ENCODE results near the gene ARHGEF1. TPM values are rescaled to one million over a fixed set of nuclear protein-coding genes. Genes with fewer than 3 reads are reported as not detected.

The ARHGEF1 gene
- total RNA-seq, 1 donor from 2014 or later, result 25.0 TPM

DNA sequence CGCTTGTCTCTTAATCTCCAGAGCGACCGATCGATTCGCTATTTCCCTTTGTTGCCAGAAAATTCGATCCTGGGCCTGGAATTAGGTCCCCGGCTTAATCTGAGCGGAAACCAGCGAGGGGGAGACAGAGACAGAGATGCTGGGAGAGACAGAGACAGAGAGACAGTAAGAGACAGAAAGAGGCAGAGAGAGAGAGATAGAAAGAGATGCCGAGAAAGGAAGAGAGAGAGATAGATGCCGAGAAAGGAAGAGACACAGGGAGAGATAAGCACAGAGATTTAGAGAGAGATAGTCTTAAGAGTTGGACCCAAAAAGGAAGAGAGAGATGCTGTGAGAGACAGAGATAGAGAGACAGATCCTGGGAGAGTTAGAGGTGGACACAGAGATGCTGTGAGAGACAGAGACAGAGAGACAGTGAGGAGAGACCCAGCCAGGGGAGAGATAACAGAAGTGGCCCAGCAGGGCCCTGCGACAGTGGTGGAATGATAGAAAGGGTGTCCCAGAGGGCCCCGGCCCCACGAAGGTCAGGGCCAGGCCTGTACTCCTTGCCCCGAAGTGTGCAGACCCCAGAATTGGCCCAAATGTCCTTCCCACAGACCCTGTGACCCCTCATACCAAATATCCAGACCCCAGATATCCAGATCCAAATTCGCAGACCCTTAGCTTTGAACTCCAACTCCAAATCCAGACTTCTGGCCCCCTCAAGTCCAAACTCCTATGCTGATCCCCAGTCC is 43.9 kb downstream of the ARHGEF1 start:
- Histone ChIP-seq H3K27me3 (ENCODE audit: control insufficient read depth, insufficient read depth, low read length) (peaks cover 77% of the 10 kb centered on the region), H3K36me3 (ENCODE audit: control insufficient read depth, insufficient read depth, low read length) (no peaks in the 10 kb centered on the region), H3K4me3 (ENCODE audit: low read depth, low read length) (no peak overlapping the region)
- DNase-seq (ENCODE audit: low read depth) (no peak), FAIRE-seq (no peak)
- no peak for TF ChIP-seq CTCF (IDR thresholded peaks at IDR 0.05; ENCODE audit: insufficient read depth, low read length, severe bottlenecking)

DNA sequence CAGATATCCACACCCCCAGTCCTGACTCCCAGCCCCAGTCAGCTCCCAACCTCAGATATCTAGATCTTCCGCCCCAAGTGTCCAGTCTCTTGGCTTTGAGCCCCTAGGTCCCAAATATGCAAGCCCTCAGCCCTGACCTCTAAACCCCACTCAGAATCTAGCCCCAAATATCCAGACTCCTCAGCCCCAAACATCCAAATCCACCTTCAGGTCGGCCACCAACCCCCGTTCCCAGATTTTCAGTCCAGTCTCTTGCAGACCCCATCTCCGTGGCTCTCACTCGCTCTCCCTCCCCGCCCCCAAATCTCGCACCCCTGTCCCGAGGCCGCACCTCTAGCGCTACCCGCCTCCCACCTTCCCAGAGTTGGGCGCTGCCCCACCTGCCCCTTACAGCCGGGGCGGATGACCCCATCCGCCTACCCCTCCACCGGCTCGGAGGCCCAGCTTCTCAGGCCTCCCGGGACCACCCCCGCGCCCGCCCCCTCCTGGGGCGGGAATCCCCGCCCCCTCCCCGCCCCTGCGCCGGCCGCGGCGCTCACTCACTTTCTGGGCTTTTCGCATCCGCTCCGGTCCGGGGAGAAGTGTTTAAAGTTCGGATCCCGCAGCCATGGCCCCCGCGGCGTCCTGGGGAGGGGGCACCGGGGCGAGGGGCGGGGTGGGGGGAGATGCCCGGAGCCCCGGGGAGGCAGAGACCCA is 44.7 kb downstream of the ARHGEF1 start:
- DNase-seq (ENCODE audit: low read depth) (no peak), FAIRE-seq (no peak)
- peaks cover 80% of the 10 kb centered on the region for H3K27me3 ChIP-seq (ENCODE audit: control insufficient read depth, insufficient read depth, low read length)

DNA sequence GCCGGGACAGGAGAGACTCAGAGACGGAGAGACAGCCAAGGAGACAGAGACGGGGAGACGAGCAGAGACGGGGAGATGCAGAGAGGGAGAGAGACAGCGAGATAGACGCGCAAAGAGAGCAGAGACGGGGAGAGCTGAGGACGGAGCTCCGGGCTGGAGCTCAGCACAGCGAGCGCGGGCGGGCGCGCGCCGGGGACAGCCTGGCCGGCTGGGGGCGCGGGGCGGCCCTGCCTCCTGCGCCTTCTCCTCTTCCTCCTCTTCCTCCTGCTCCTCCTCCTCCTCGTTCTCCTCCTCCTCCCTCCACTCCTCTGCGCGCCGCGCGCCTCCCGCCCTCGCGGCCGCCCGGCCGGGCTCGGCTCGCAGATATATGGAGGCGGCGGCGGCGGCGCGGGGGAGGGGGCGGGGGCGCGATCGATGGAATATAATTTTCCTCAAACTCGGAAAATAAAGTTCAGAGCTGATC is 45.3 kb downstream of the ARHGEF1 start, which contains the start of gene ERFL:
TSS of gene ERFL (minus strand) at position 229 of the 463 bp plus-strand sequence. CDS start 15,530 bp downstream, outside the sequence.
- DNase-seq (ENCODE audit: low read depth) (no peak), FAIRE-seq (no peak)
- no peaks in the 10 kb centered on the region for H3K36me3 ChIP-seq (ENCODE audit: control insufficient read depth, insufficient read depth, low read length)
- H3K4me3 ChIP-seq (ENCODE audit: low read depth, low read length), result no peak within 1 kb of the TSS
- no peak for TF ChIP-seq CTCF (IDR thresholded peaks at IDR 0.05; ENCODE audit: insufficient read depth, low read length, severe bottlenecking)
- peaks cover 79% of the 10 kb centered on the region for H3K27me3 ChIP-seq (ENCODE audit: control insufficient read depth, insufficient read depth, low read length)

More for the DNA sequence above, 44.7 kb downstream of the ARHGEF1 start:
- Histone ChIP-seq H3K36me3 (ENCODE audit: control insufficient read depth, insufficient read depth, low read length) (no peaks in the 10 kb centered on the region), H3K4me3 (ENCODE audit: low read depth, low read length) (no peak overlapping the region)
- no peak for TF ChIP-seq CTCF (IDR thresholded peaks at IDR 0.05; ENCODE audit: insufficient read depth, low read length, severe bottlenecking)

DNA sequence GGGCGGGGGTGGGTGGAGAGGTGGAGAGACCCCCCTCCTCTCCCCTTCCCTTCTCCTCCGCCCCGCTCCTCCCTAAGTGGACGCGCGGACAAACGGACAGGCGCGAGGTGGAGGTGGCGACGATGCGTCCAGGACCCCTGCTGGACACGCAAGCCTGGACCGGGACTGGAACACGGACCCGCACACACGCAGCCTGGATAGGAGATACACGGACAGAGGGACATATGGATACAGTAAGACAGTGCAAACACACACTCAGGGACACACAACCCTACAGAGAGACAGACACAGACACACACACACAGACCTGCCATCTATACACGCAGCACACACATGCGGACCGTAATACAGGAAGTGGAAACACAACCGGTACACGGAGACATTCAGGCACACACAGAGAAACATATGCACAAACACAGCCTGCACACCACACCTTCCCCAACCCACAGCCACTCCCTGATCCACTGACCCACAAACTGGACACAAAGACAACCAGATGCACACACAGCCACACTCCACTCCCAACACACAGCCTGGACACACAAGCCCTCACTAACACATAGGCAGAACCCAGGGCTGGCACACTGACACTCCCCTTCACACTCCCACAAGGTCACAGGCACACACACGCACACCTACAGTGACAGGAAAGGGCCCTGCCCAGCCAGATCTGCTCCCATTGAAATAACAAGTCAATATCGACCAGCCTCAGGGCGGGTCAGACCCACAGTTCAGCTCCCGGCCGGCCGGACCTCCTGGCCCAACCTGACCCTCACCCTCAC is 46.0 kb downstream of the ARHGEF1 start:
- Histone ChIP-seq H3K27me3 (ENCODE audit: control insufficient read depth, insufficient read depth, low read length) (peaks cover 83% of the 10 kb centered on the region), H3K4me3 (ENCODE audit: low read depth, low read length) (no peak overlapping the region), H3K36me3 (ENCODE audit: control insufficient read depth, insufficient read depth, low read length) (no peaks in the 10 kb centered on the region)
- DNase-seq (ENCODE audit: low read depth) (no peak), FAIRE-seq (peak; percentile 89)
- TF ChIP-seq CTCF (IDR thresholded peaks at IDR 0.05; ENCODE audit: insufficient read depth, low read length, severe bottlenecking), result no peak

GRCh38 chr19:41929536-41930071 is 46.6 kb downstream of the ARHGEF1 start:
- DNase-seq (ENCODE audit: low read depth) (no peak), FAIRE-seq (no peak)
- H3K4me3 ChIP-seq (ENCODE audit: low read depth, low read length), result no peak overlapping the region
- no peak for TF ChIP-seq CTCF (IDR thresholded peaks at IDR 0.05; ENCODE audit: insufficient read depth, low read length, severe bottlenecking)
- peaks cover 82% of the 10 kb centered on the region for H3K27me3 ChIP-seq (ENCODE audit: control insufficient read depth, insufficient read depth, low read length)
- H3K36me3 ChIP-seq (ENCODE audit: control insufficient read depth, insufficient read depth, low read length), result no peaks in the 10 kb centered on the region
